HPDE6-E6E7 (cell line): ENCODE results near the gene GNG14.
"Not testable (repeated sequence)": the region's sequence is repeated elsewhere in the genome, so short reads cannot be mapped to it uniquely, and the experiment has no call there.

ENCODE experiments used
- DNase-seq: peaks from one replicate; pipeline ENCODE4 v3.0.0; 2011; ENCODE audit warnings: missing footprints; ENCODE audit errors: extremely low spot score

The GNG14 gene

GRCh38 chr19:12667731-12668302, 20.0 kb upstream of the GNG14 start:
- no peak for DNase-seq

GRCh38 chr19:12668346-12668745, 19.5 kb upstream of the GNG14 start:
- no peak for DNase-seq

- DNase-seq = peak; percentile 66
Measured at GRCh38 chr19:12668932-12669269, 18.9 kb upstream of the GNG14 start.

- peak; percentile 67 for DNase-seq
Measured at GRCh38 chr19:12669270-12670158, 18.3 kb upstream of the GNG14 start.

GRCh38 chr19:12670159-12670928, 17.5 kb upstream of the GNG14 start:
- DNase-seq = no peak

DNA sequence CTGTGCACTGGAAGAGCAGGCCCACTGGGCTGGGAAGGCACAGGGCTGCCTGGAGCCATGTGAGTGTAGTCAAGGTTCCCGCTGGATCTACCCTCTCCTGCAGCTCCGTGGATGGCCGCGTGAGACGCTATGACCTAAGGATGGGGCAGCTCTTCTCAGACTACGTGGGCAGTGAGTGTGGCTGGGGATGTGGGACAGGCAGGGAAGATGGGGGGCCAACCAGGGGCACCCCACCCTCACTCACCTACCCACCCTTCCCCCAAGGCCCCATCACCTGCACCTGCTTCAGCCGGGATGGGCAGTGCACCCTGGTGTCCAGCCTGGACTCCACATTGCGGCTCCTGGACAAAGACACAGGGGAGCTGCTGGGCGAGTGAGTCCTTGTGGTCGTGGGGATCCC, 15.1 kb upstream of the GNG14 start:
- DNase-seq = no peak

GRCh38 chr19:12675399-12675798, 12.4 kb upstream of the GNG14 start:
- no peak for DNase-seq

DNA sequence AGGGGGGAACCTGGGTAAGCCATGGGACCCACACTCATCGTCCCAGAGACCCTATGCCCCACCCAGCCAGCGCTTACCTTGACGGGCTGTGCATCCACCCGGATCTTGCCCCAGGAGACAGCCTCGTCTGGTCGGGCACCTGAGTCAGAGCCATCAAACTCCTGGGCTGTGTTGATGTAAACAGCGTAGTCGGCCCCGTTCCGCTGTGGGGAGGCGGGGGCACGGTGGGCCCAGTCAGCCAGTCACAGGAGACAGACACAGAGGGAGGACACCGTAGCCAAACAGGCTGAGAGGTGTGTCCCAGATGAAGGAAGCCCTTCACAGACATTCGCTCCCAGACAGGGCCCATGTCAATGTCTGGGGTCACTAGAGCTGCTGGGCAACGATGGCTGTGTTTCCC, 11.9 kb upstream of the GNG14 start:
- no peak for DNase-seq

DNA sequence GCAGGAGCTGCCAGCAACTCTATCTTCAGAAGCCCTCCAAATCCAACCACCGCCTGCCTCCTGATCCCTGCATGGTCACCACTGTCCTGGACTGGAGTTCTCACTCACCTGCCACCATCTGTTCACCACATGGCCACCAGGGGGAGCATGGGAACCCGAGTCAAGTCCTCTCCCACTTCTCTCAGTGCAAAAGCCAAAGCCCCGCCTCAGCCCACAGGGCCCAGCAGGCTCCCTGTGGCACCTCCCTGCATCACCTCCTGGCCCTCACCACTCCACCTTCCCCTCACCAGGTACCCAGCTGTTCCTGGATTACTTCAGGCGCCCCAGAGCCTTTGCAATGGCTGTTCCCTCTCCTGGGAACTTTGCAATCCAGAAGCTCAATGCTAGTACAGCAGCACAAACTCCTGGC, 11.4 kb upstream of the GNG14 start:
- peak; percentile 71 for DNase-seq

DNA sequence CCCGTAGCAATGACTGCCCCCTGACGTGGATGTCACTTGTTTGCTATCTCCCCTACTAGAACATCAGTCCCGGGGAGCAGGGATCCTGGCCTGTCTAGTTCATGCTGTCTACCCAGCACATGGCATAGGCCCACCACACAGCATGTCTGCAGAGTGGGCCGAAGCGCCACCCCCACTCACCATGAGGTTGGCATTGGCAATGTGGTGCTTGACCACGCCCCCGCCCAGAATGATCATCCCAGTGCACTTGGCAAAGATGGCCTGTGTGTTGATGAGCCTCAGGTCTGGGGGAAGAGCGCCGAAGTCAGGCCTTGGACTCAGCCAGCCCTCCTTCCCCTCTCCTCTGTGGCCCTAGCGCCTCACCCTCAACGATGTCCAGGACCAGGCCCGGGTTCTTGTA, 10.9 kb upstream of the GNG14 start:
- DNase-seq = no peak

DNA sequence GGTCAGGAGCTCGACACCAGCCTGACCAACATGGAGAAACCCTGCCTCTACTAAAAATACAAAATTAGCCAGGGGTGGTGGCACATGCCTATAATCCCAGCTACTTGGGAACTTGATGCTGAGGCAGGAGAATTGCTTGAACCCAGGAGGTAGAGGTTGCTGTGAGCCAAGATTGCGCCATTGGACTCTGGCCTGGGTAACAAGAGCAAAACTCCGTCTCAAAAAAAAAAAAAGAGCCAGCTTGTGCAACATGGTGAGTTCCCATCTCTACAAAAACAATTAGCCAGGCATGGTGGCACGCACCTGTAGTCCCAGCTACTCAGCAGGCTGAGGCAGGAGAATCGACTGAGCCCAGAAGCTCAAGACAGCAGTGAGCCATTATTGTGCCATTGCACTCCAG, 9.8 kb upstream of the GNG14 start:
- DNase-seq = not testable (repeated sequence)

GRCh38 chr19:12680034-12680433, 7.8 kb upstream of the GNG14 start:
- no peak for DNase-seq

GRCh38 chr19:12681074-12681987, 6.5 kb upstream of the GNG14 start, which contains the start of gene DHPS:
DHPS (minus strand) TSS chr19:12681880; CDS start chr19:12681766, 114 bp downstream.
- DNase-seq = peak; percentile 89

GRCh38 chr19:12685831-12686230, 2.0 kb upstream of the GNG14 start:
- DNase-seq = no peak

- no peak for DNase-seq
Measured at GRCh38 chr19:12689012-12689411, 1.2 kb downstream of the GNG14 start.

GRCh38 chr19:12689581-12690216, 1.9 kb downstream of the GNG14 start:
- DNase-seq = no peak

GRCh38 chr19:12692960-12693359, 5.2 kb downstream of the GNG14 start:
- DNase-seq = no peak

DNA sequence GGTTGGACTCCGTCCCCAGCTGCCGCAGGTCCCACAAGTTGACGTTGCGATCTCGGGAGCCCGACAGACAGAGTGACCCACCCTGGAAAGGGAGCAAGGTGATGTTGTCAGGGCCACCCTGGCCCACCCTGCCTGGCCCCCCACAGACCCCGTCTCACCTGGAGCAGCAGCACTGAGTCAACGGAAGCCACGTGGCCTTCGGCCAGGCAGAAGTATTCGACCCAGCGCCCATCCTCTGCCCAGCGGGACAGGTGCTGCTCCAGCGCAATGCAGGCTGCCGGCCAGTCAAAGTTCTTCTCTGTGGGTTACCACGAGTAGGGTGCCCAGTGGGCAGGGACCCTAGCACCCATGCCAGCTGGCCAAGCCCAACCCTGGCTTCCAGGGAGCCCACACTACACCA, 6.8 kb downstream of the GNG14 start:
- DNase-seq = no peak

DNA sequence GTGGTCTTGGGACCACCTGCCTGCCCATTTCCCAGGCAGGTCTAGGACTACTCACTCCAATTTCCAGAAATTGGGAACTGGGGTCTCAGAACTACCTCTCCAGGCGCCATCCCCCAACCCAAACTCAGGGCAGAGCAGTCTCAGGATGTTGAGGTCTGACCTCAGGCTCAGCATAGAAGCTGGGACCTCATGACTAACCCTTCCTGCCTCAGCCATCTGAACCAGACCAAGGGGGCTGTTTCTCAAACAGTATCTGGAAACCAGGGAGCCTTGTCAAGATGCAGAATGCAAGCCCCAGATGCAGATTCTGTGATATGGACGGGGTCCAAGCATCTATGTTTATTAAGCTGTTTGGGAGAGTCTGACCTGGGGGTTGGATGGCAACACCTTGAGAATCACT, 7.3 kb downstream of the GNG14 start:
- no peak for DNase-seq

DNA sequence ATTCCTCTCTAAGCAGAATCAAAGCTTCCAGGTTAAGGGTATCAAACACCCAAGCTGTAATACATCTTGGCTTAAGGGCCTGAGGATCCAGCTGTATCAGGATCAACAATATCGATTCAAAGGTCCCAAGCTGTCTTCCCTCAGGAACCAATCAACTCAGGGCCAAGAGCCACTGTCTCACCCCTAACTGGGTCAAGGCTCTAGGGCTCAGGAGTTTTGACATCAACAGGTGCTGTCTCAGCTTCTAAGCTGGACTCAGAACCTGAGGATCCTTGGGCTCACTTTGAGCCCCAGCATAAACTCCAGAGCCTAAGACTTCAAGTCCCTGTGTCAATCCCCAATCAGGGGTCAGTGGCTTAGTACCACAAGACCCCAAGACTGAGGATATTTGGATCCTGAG, 7.7 kb downstream of the GNG14 start:
- DNase-seq = no peak

GRCh38 chr19:12695997-12696365, 8.2 kb downstream of the GNG14 start:
- DNase-seq = no peak
